Stomach (tissue), 9 donors: ENCODE results near the gene FERMT3. TPM values are rescaled to one million over a fixed set of nuclear protein-coding genes. Genes with fewer than 3 reads are reported as not detected.

ENCODE experiments used
- DNase-seq, 2 donors: peaks; one replicate each; pipeline versions ENCODE4 v3.0.0 to v3.0.0-alpha.2; 2013 to 2019
- H3K27ac ChIP-seq, 5 donors: fragments of 200-600 bp in 4 of 5; sonication (generic) in 4 of 5; one replicate each; pipeline ENCODE4 v1.5.1; 2013 to 2019; ENCODE audit warnings: mild to moderate bottlenecking in 1 of 5, moderate library complexity in 1 of 5
- H3K27me3 ChIP-seq, 3 donors: fragments of 200-600 bp; sonication (generic); one replicate each; pipeline ENCODE4 v1.5.1; 2017 to 2019; ENCODE audit warnings: mixed run types in 1 of 3
- H3K36me3 ChIP-seq, 4 donors: fragments of 200-600 bp; sonication (generic); 1 replicate in 3 of 4; 2 replicates in 1 of 4; pipeline ENCODE4 v1.5.1; 2016 to 2019
- H3K4me1 ChIP-seq, 4 donors: fragments of 200-600 bp; sonication (generic); one replicate each; pipeline ENCODE4 v1.5.1; 2016 to 2019
- H3K4me3 ChIP-seq, 4 donors: fragments of 200-600 bp; sonication (generic) in 3 of 4; one replicate each; pipeline ENCODE4 v1.5.1; 2016 to 2019; ENCODE audit warnings: mild to moderate bottlenecking in 1 of 4
- H3K9me3 ChIP-seq, 4 donors: fragments of 200-600 bp; sonication (generic); one replicate each; pipeline ENCODE4 v1.5.1; 2016 to 2019
- CTCF ChIP-seq, 7 experiments: fragments of 450-650 bp in 4 of 7; fragments of 200-600 bp in 3 of 7; sonication (generic) in 3 of 7; IDR thresholded peaks; one replicate each; pipeline ENCODE4 v1.5.1; 2016 to 2019; ENCODE audit warnings: antibody characterized with exemption in 7 of 7, control low read depth in 2 of 7, mild to moderate bottlenecking in 1 of 7
- EP300 ChIP-seq: sonication (generic); formaldehyde crosslinking; IDR thresholded peaks from one replicate; pipeline ENCODE4 v1.6.1; 2017; ENCODE audit warnings: antibody characterized with exemption
- POLR2A ChIP-seq, 4 donors: fragments of 450-650 bp; IDR thresholded peaks; one replicate each; pipeline ENCODE4 v1.6.1; 2016; ENCODE audit warnings: antibody characterized with exemption in 4 of 4, control low read depth in 2 of 4, mild to moderate bottlenecking in 1 of 4, moderate library complexity in 1 of 4
- POLR2AphosphoS5 ChIP-seq, 3 donors: sonication (generic); formaldehyde crosslinking; IDR thresholded peaks; one replicate each; pipeline ENCODE4 v1.6.1; 2016; ENCODE audit warnings: antibody characterized with exemption in 3 of 3
- WGBS, 5 donors: extraction: QIAGEN DNeasy Blood & Tissue Kit in 3 of 5; methylation state at CpG; one replicate each; pipeline versions ENCODE4 v1.1.5 to v1.1.7; 2013 to 2018; 5-methylcytosine and 5-hydroxymethylcytosine counted together
- intact Hi-C: fragments of 100-400 bp; cut with DNase I; formaldehyde crosslinking; loops from one replicate; pipeline ENCODE4 v1.15.1; 2023; ENCODE audit warnings: low total_unique reads
- polyA plus RNA-seq, 3 donors: library from polyadenylated mRNA; stranded (reverse); fragments of 200-250 nt; gene quantifications; one replicate each; pipeline ENCODE4 v1.2.3, GENCODE V29; 2013
- total RNA-seq, 5 donors: library from RNA; depleted of rRNA; stranded (reverse); fragments of >200 nt; gene quantifications; one replicate each; pipeline versions ENCODE4 v1.1.0 to v1.2.3, GENCODE V29; 2014 to 2016
- donor health status: healthy with polysubstance abuse.
- donor health status: Bipolar disorder and iron deficiency.
- donor health status: healthy.

Gene FERMT3
- total and polyA plus RNA-seq, 8 donors = 11.9 to 31.9 (median 18.7) TPM

GRCh38 chr11:64267207-64267945 is 60.9 kb downstream of the FERMT3 start:
- Histone ChIP-seq H3K36me3 (peaks cover 31 to 51% (median 48%) of the 10 kb centered on the region in 4 donors), H3K27ac (peak overlapping the region; percentile 92 to 99 (median 95)), H3K9me3 (no peaks in the 10 kb centered on the region), H3K4me1 (peaks cover 25 to 38% (median 34%) of the 10 kb centered on the region in 4 donors), H3K4me3 (peak overlapping the region in 1 of 4 donors; percentile 72), H3K27me3 (no peaks in the 10 kb centered on the region)
- TF ChIP-seq POLR2A (IDR thresholded peaks at IDR 0.05) (no peak), CTCF (IDR thresholded peaks at IDR 0.05) (no peak)
- intact Hi-C loops = no loop called here
- DNase-seq = no peak
- WGBS, 5 donors = 56 to 81% (median 66%) methylated on average over 19 to 27 of the region's 27 CpGs

- peak overlapping the region; percentile 63 to 81 (median 70) for H3K4me3 ChIP-seq
- peak overlapping the region; percentile 92 to 99 (median 95) for H3K27ac ChIP-seq
- H3K4me1 ChIP-seq = peaks cover 27 to 44% (median 42%) of the 10 kb centered on the region in 4 donors
- peak; percentile 69 to 77 for DNase-seq
- intact Hi-C loops = no loop called here
- TF ChIP-seq CTCF (IDR thresholded peaks at IDR 0.05) (no peak), POLR2AphosphoS5 (IDR thresholded peaks at IDR 0.05) (peak in 1 of 3 donors; percentile 28), EP300 (no peak), POLR2A (IDR thresholded peaks at IDR 0.05) (no peak)
- H3K9me3 ChIP-seq = no peaks in the 10 kb centered on the region
- WGBS, 5 donors = 30 to 51% (median 40%) methylated on average over 18 to 23 of the region's 23 CpGs
- no peaks in the 10 kb centered on the region for H3K27me3 ChIP-seq
- H3K36me3 ChIP-seq = peaks cover 22 to 42% (median 40%) of the 10 kb centered on the region in 4 donors
Measured at GRCh38 chr11:64268025-64268892, 61.7 kb downstream of the FERMT3 start.

DNA sequence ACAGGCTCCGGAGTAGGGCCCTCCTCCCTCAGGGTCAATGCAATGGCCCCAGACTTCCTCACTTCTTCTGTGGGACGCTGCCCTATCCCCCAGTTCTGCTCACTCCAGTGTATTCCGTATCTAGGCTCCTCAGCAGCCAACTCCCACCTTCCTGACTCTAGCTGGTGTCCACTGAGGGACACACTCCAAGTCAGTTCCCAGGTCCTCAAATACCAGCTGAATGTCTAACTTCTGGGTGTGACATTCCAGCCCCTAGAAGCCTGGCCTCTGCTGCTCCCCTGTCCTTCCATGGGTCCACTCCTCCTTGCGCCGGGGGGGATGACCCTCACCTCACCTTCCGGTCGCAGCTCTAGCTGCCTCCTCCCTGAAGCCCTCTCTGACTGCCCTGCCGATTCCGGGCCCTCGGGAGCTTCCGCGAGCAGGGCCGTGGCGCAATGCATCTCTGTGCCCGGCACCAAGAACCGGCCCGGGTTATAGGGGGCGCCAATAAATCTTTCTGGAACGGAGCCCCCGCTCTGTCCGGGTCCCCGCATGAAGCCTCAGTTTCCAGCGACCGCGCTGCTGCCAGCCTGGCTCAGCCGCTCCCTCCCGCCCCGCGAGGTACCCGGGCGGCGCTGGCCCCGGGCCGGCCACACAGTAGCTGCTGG is 62.5 kb downstream of the FERMT3 start:
- peak overlapping the region; percentile 63 to 81 (median 70) for H3K4me3 ChIP-seq
- intact Hi-C loops = no loop called here
- H3K36me3 ChIP-seq = peaks cover 17 to 34% (median 32%) of the 10 kb centered on the region in 4 donors
- H3K4me1 ChIP-seq = peaks cover 27 to 51% (median 46%) of the 10 kb centered on the region in 4 donors
- H3K27me3 ChIP-seq = no peaks in the 10 kb centered on the region
- peak; percentile 56 to 79 for DNase-seq
- TF ChIP-seq POLR2A (IDR thresholded peaks at IDR 0.05) (no peak), POLR2AphosphoS5 (IDR thresholded peaks at IDR 0.05) (no peak), EP300 (no peak)
- no peaks in the 10 kb centered on the region for H3K9me3 ChIP-seq
- WGBS, 5 donors = 0 to 4% (median 2%) methylated on average over 14 to 34 of the region's 34 CpGs
- H3K27ac ChIP-seq = peak overlapping the region; percentile 92 to 99 (median 95)

DNA sequence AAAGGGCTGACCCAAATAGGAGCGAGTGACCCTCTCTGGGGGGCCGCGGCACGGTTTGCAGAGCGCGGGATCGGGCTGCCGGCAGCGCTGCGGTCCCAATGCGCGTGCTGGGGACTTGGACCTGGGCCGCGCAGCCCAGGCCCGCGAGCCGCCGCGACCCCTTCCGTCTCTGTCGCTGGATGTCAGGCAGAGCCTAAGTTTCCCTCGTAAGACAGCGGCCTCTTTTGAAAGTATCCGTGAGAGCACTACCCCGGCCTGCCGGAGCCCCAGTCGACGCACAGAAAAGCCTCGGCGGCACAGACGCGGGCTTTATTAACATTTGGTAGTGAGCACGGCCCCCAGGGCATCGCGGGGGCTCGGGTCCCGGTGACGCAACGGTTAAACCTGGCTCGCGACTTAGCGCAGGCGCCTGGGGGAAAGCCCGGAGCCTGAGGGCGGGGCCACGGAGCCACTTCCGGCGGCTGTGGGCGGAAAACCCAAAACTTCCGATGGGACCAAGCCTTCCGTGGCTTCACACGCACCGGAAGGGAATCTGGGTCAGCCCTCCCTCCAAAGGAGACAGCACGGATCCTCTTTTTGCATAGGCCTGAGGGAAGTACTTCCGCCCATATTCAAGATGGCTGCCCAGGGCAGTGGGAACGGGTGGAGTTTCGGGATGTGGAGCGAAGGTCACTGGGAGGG is 63.2 kb downstream of the FERMT3 start:
- intact Hi-C loops = no loop called here
- no peak for TF ChIP-seq EP300
- TF ChIP-seq POLR2AphosphoS5 (IDR thresholded peaks at IDR 0.05) = peak; percentile 66 to 99 (median 95)
- TF ChIP-seq CTCF (IDR thresholded peaks at IDR 0.05) = peak in 1 of 7 experiments; percentile 9
- Histone ChIP-seq H3K27me3 (no peaks in the 10 kb centered on the region), H3K27ac (peak overlapping the region; percentile 93 to 99 (median 95)), H3K4me3 (peak overlapping the region; percentile 63 to 81 (median 70)), H3K36me3 (peaks cover 14 to 28% (median 25%) of the 10 kb centered on the region in 4 donors), H3K4me1 (peaks cover 27 to 55% (median 51%) of the 10 kb centered on the region in 4 donors), H3K9me3 (no peaks in the 10 kb centered on the region)
- peak; percentile 98 to 100 for DNase-seq
- 0 to 1% (median 0%) methylated on average over 26 to 58 of the region's 58 CpGs for WGBS, 5 donors

Other genes with a start within 250 kb of the FERMT3 start
- 1,000 to 10,000 TPM in 1 of 5 donors, 100 to 1,000 TPM in 4; 107 to 1,004 (median 523) TPM for gene COX8A, start 232.1 kb upstream of the FERMT3 start, total RNA-seq
- 1,000 to 10,000 TPM in 2 of 3 donors, 100 to 1,000 TPM in 1; 910 to 1,045 (median 1,001) TPM for gene COX8A, start 232.1 kb upstream of the FERMT3 start, polyA plus RNA-seq
- gene OTUB1, start 220.3 kb upstream of the FERMT3 start, total RNA-seq = 100 to 1,000 TPM in 1 of 5 donors, 10 to 100 TPM in 4; 33.6 to 161 (median 40.3) TPM
- gene OTUB1, start 220.3 kb upstream of the FERMT3 start, polyA plus RNA-seq = 10 to 100 TPM; 62.3 to 74.2 (median 64.8) TPM
- 1 to 10 TPM in 1 of 5 donors, under 1 TPM in 1, not detected in 3; 0.73 to 1.3 TPM for gene FLRT1, start 170.8 kb upstream of the FERMT3 start, total RNA-seq
- gene FLRT1, start 170.8 kb upstream of the FERMT3 start, polyA plus RNA-seq = under 1 TPM in 2 of 3 donors, not detected in 1; 0.12 to 0.28 TPM
- 10 to 100 TPM; 18.0 to 52.1 (median 41.2) TPM for gene MACROD1, start 40.6 kb upstream of the FERMT3 start, total RNA-seq
- gene MACROD1, start 40.6 kb upstream of the FERMT3 start, polyA plus RNA-seq = 100 to 1,000 TPM in 2 of 3 donors, 10 to 100 TPM in 1; 59.1 to 283 (median 156) TPM
- 100 to 1,000 TPM in 1 of 5 donors, 10 to 100 TPM in 4; 27.4 to 259 (median 68.1) TPM for gene STIP1, start 20.6 kb upstream of the FERMT3 start, total RNA-seq
- 10 to 100 TPM; 51.5 to 56.2 (median 53.2) TPM for gene STIP1, start 20.6 kb upstream of the FERMT3 start, polyA plus RNA-seq
- 100 to 1,000 TPM in 2 of 5 donors, 10 to 100 TPM in 3; 15.2 to 425 (median 63.8) TPM for gene TRPT1, start 19.5 kb downstream of the FERMT3 start, total RNA-seq
- gene TRPT1, start 19.5 kb downstream of the FERMT3 start, polyA plus RNA-seq = 10 to 100 TPM; 75.8 to 83.5 (median 79.7) TPM
- gene NUDT22, start 19.6 kb downstream of the FERMT3 start, total RNA-seq = 100 to 1,000 TPM in 4 of 5 donors, 10 to 100 TPM in 1; 35.1 to 363 (median 124) TPM
- 100 to 1,000 TPM in 1 of 3 donors, 10 to 100 TPM in 2; 62.4 to 143 (median 76.2) TPM for gene NUDT22, start 19.6 kb downstream of the FERMT3 start, polyA plus RNA-seq
- 10 to 100 TPM in 4 of 5 donors, 1 to 10 TPM in 1; 8.3 to 61.8 (median 14.9) TPM for gene DNAJC4, start 23.8 kb downstream of the FERMT3 start, total RNA-seq
- 100 to 1,000 TPM in 2 of 3 donors, 10 to 100 TPM in 1; 69.8 to 115 (median 106) TPM for gene DNAJC4, start 23.8 kb downstream of the FERMT3 start, polyA plus RNA-seq
- 100 to 1,000 TPM in 1 of 5 donors, 10 to 100 TPM in 3, 1 to 10 TPM in 1; 2.9 to 167 (median 17.4) TPM for gene VEGFB, start 27.9 kb downstream of the FERMT3 start, total RNA-seq
- 100 to 1,000 TPM in 1 of 3 donors, 10 to 100 TPM in 2; 86.4 to 132 (median 97.7) TPM for gene VEGFB, start 27.9 kb downstream of the FERMT3 start, polyA plus RNA-seq
- 10 to 100 TPM; 15.2 to 66.8 (median 47.7) TPM for gene FKBP2, start 34.4 kb downstream of the FERMT3 start, total RNA-seq
- gene FKBP2, start 34.4 kb downstream of the FERMT3 start, polyA plus RNA-seq = 100 to 1,000 TPM; 140 to 257 (median 251) TPM
- gene PPP1R14B, start 40.2 kb downstream of the FERMT3 start, total RNA-seq = 100 to 1,000 TPM in 1 of 5 donors, 10 to 100 TPM in 4; 39.3 to 179 (median 65.9) TPM
- gene PPP1R14B, start 40.2 kb downstream of the FERMT3 start, polyA plus RNA-seq = 100 to 1,000 TPM in 2 of 3 donors, 10 to 100 TPM in 1; 80.6 to 234 (median 190) TPM
- gene PLCB3, start 44.8 kb downstream of the FERMT3 start, total RNA-seq = 100 to 1,000 TPM in 1 of 5 donors, 10 to 100 TPM in 4; 14.0 to 154 (median 27.4) TPM
- gene PLCB3, start 44.8 kb downstream of the FERMT3 start, polyA plus RNA-seq = 10 to 100 TPM; 12.2 to 14.3 (median 14.1) TPM
- gene BAD, start 77.9 kb downstream of the FERMT3 start, total RNA-seq = 100 to 1,000 TPM in 1 of 5 donors, 10 to 100 TPM in 4; 40.4 to 343 (median 70.1) TPM
- 100 to 1,000 TPM; 114 to 207 (median 137) TPM for gene BAD, start 77.9 kb downstream of the FERMT3 start, polyA plus RNA-seq
- gene GPR137, start 79.1 kb downstream of the FERMT3 start, total RNA-seq = 10 to 100 TPM in 2 of 5 donors, 1 to 10 TPM in 3; 2.9 to 58.8 (median 8.5) TPM
- gene GPR137, start 79.1 kb downstream of the FERMT3 start, polyA plus RNA-seq = 10 to 100 TPM; 18.8 to 23.4 (median 21.2) TPM
- not detected for gene KCNK4, start 84.6 kb downstream of the FERMT3 start, total RNA-seq
- not detected for gene KCNK4, start 84.6 kb downstream of the FERMT3 start, polyA plus RNA-seq
- gene CATSPERZ, start 93.6 kb downstream of the FERMT3 start, total RNA-seq = 10 to 100 TPM in 1 of 5 donors, not detected in 4; 11.3 TPM
- 1 to 10 TPM in 2 of 3 donors, under 1 TPM in 1; 0.18 to 5.2 (median 1.7) TPM for gene CATSPERZ, start 93.6 kb downstream of the FERMT3 start, polyA plus RNA-seq
- gene ESRRA, start 98.8 kb downstream of the FERMT3 start, total RNA-seq = 100 to 1,000 TPM in 3 of 5 donors, 10 to 100 TPM in 2; 45.5 to 685 (median 142) TPM
- gene ESRRA, start 98.8 kb downstream of the FERMT3 start, polyA plus RNA-seq = 10 to 100 TPM; 63.5 to 86.6 (median 82.5) TPM
- 100 to 1,000 TPM in 2 of 5 donors, 10 to 100 TPM in 3; 50.8 to 181 (median 99.9) TPM for gene TRMT112, start 110.8 kb downstream of the FERMT3 start, total RNA-seq
- 100 to 1,000 TPM; 271 to 337 (median 328) TPM for gene TRMT112, start 110.8 kb downstream of the FERMT3 start, polyA plus RNA-seq
- 100 to 1,000 TPM in 3 of 5 donors, 10 to 100 TPM in 1, 1 to 10 TPM in 1; 9.3 to 254 (median 125) TPM for gene PRDX5, start 111.4 kb downstream of the FERMT3 start, total RNA-seq
- 100 to 1,000 TPM; 462 to 725 (median 673) TPM for gene PRDX5, start 111.4 kb downstream of the FERMT3 start, polyA plus RNA-seq
- 100 to 1,000 TPM in 1 of 5 donors, 10 to 100 TPM in 1, 1 to 10 TPM in 3; 1.8 to 137 (median 7.6) TPM for gene CCDC88B, start 133.5 kb downstream of the FERMT3 start, total RNA-seq
- 10 to 100 TPM; 37.4 to 57.7 (median 38.8) TPM for gene CCDC88B, start 133.5 kb downstream of the FERMT3 start, polyA plus RNA-seq
- gene RPS6KA4, start 152.4 kb downstream of the FERMT3 start, total RNA-seq = 100 to 1,000 TPM in 1 of 5 donors, 10 to 100 TPM in 4; 15.4 to 103 (median 81.1) TPM
- gene RPS6KA4, start 152.4 kb downstream of the FERMT3 start, polyA plus RNA-seq = 10 to 100 TPM; 18.5 to 22.8 (median 20.2) TPM